Natural killer cell (primary cell): Measurements from ENCODE around the gene DEXI. TPM values are rescaled to one million over a fixed set of nuclear protein-coding genes. Genes with fewer than 3 reads are reported as not detected.

Experiments used
- ATAC-seq, 3 donors: fragments of 150-1000 bp in 2 of 3; fragments of 200-7000 bp in 1 of 3; cut with Tn5 transposase; 1 replicate in 1 of 3; 2 replicates in 2 of 3; pipeline ENCODE4 v1.10.0; 2021; ENCODE audit warnings: mild to moderate bottlenecking in 2 of 3, moderate library complexity in 2 of 3
- DNase-seq, 2 donors: peaks; one replicate each; pipeline versions ENCODE4 v3.0.0 to v3.0.0-alpha.2; 2013 to 2021; ENCODE audit warnings: mixed read lengths in 1 of 2
- H3K27ac ChIP-seq: one replicate; pipeline ENCODE4 v1.5.1; 2013; ENCODE audit warnings: mild to moderate bottlenecking, low read length
- H3K27me3 ChIP-seq: one replicate; pipeline ENCODE4 v1.6.1; 2013; ENCODE audit warnings: low read length; ENCODE audit not compliant: control insufficient read depth, insufficient read depth
- H3K36me3 ChIP-seq: one replicate; pipeline ENCODE4 v1.6.1; 2013; ENCODE audit warnings: low read length; ENCODE audit not compliant: control insufficient read depth, insufficient read depth
- H3K4me1 ChIP-seq: one replicate; pipeline ENCODE4 v1.6.1; 2013; ENCODE audit warnings: low read length; ENCODE audit not compliant: control insufficient read depth, insufficient read depth
- H3K4me3 ChIP-seq: one replicate; pipeline ENCODE4 v1.5.1; 2013; ENCODE audit warnings: low read length
- H3K9me3 ChIP-seq: one replicate; pipeline ENCODE4 v1.6.1; 2013; ENCODE audit warnings: low read length; ENCODE audit not compliant: control insufficient read depth, insufficient read depth
- H3K27ac Mint-ChIP-seq, 2 donors: one replicate each; pipeline ENCODE4 v1.8.0; 2022; ENCODE audit warnings: mild to moderate bottlenecking in 2 of 2, mixed read lengths in 2 of 2, moderate library complexity in 1 of 2
- H3K27me3 Mint-ChIP-seq, 2 donors: one replicate each; pipeline ENCODE4 v1.8.0; 2022; ENCODE audit warnings: low read depth in 2 of 2, mixed read lengths in 2 of 2
- H3K36me3 Mint-ChIP-seq: one replicate; pipeline ENCODE4 v1.8.0; 2022; ENCODE audit warnings: mixed read lengths
- H3K4me1 Mint-ChIP-seq, 2 donors: one replicate each; pipeline ENCODE4 v1.8.0; 2022; ENCODE audit warnings: mixed read lengths in 2 of 2
- H3K4me3 Mint-ChIP-seq: one replicate; pipeline ENCODE4 v1.8.0; 2022; ENCODE audit warnings: mild to moderate bottlenecking, moderate library complexity, mixed read lengths
- H3K9me3 Mint-ChIP-seq, 2 donors: one replicate each; pipeline ENCODE4 v1.8.0; 2022; ENCODE audit warnings: mixed read lengths in 2 of 2
- CTCF ChIP-seq: fragments of 200-600 bp; IDR thresholded peaks from one replicate; pipeline ENCODE4 v1.8.0; 2022; ENCODE audit warnings: antibody characterized with exemption
- WGBS: methylation state at CpG from one replicate; pipeline ENCODE4 v1.1.7; 2013; ENCODE audit warnings: missing lambda C conversion rate; ENCODE audit not compliant: insufficient coverage; 5-methylcytosine and 5-hydroxymethylcytosine counted together
- intact Hi-C: fragments of 100-400 bp; cut with micrococcal nuclease; formaldehyde crosslinking; loops from one replicate; pipeline ENCODE4 v1.14.2; 2022
- total RNA-seq, 4 donors: library from RNA; stranded (reverse); fragments of 120-200 nt in 1 of 4; gene quantifications; one replicate each; pipeline versions ENCODE4 v1.2.3 to v1.2.4, GENCODE V29; 2013 to 2022

Gene DEXI
- total RNA-seq, 3 donors from 2014 or later (not counting 1 experiment from before 2014, with no cell fraction given) = 8.7 to 15.2 (median 14.4) TPM

- DNase-seq (no peak), ATAC-seq (no peak)
- Mint-ChIP-seq H3K27me3 (no peaks in the 10 kb centered on the region), H3K4me1 (peaks cover 61 to 69% of the 10 kb centered on the region in 2 donors), H3K36me3 (no peaks in the 10 kb centered on the region), H3K9me3 (no peaks in the 10 kb centered on the region), H3K4me3 (peak overlapping the region; percentile 49), H3K27ac (peak overlapping the region; percentile 9 to 64)
- H3K27ac ChIP-seq = no peak overlapping the region
- intact Hi-C loops = no loop called here
- TF ChIP-seq CTCF = no peak
- 60% methylated on average over 7 of the region's 7 CpGs for WGBS
- no peaks in the 10 kb centered on the region for H3K27me3 ChIP-seq
- H3K9me3 ChIP-seq = no peaks in the 10 kb centered on the region
- no peaks in the 10 kb centered on the region for H3K36me3 ChIP-seq
- peaks cover 57% of the 10 kb centered on the region for H3K4me1 ChIP-seq
- H3K4me3 ChIP-seq = no peak overlapping the region
Observed at GRCh38 chr16:10938796-10939648, 3.2 kb downstream of the DEXI start.

DNA sequence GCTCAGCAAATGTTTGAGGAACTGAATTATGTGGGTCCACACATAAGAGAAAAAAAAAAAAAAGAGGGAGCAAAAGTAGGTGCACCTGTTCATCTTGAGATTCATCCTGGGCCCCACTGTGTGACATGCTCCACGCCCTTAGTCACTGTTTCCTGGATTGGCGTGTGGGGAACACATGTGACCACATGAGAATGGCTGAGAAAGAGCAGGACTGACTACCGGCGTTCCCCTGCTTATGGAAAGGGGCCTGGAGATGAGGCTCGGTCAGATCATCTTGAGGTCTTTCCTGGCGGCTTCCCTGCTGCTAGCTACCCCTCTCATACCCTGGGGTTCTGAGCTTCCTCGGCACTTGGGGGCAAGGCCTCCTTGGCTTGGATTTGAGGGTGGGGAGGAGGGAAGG lies 3.9 kb downstream of the DEXI start:
- Mint-ChIP-seq H3K27ac (peak overlapping the region; percentile 50 to 64), H3K9me3 (no peaks in the 10 kb centered on the region), H3K27me3 (no peaks in the 10 kb centered on the region), H3K4me1 (peaks cover 65 to 72% of the 10 kb centered on the region in 2 donors), H3K4me3 (peak overlapping the region; percentile 68), H3K36me3 (no peaks in the 10 kb centered on the region)
- intact Hi-C loops = no loop called here
- no peak for TF ChIP-seq CTCF
- Histone ChIP-seq H3K4me3 (no peak overlapping the region), H3K36me3 (no peaks in the 10 kb centered on the region), H3K27ac (no peak overlapping the region), H3K27me3 (no peaks in the 10 kb centered on the region), H3K4me1 (peaks cover 55% of the 10 kb centered on the region), H3K9me3 (no peaks in the 10 kb centered on the region)
- WGBS = 24% methylated on average over 6 of the region's 7 CpGs
- DNase-seq (peak in 1 of 2 donors; percentile 51), ATAC-seq (no peak)

- Mint-ChIP-seq H3K27ac (peak overlapping the region; percentile 50 to 64), H3K27me3 (no peaks in the 10 kb centered on the region), H3K36me3 (no peaks in the 10 kb centered on the region), H3K9me3 (no peaks in the 10 kb centered on the region), H3K4me3 (peak overlapping the region; percentile 68), H3K4me1 (peaks cover 65 to 72% of the 10 kb centered on the region in 2 donors)
- TF ChIP-seq CTCF = no peak
- H3K9me3 ChIP-seq = no peaks in the 10 kb centered on the region
- no peak overlapping the region for H3K4me3 ChIP-seq
- no peaks in the 10 kb centered on the region for H3K36me3 ChIP-seq
- DNase-seq = peak in 1 of 2 donors; percentile 35
- intact Hi-C loops = no loop called here
- WGBS = 25% methylated on average over 9 of the region's 11 CpGs
- H3K27ac ChIP-seq = no peak overlapping the region
- peak in 2 of 3 donors; percentile 38 to 45 for ATAC-seq
- no peaks in the 10 kb centered on the region for H3K27me3 ChIP-seq
- H3K4me1 ChIP-seq = peaks cover 49% of the 10 kb centered on the region
Observed at GRCh38 chr16:10937068-10937859, 5.0 kb downstream of the DEXI start.
